Activated CD4-positive, CD25-positive, alpha-beta regulatory T cell treated with anti-CD3 and anti-CD28 coated beads, Interleukin-2, amount 50 U/mL, for 16 hours (primary cell): ENCODE data around the gene SLC6A18.
"Not testable (repeated sequence)": the region's sequence is repeated elsewhere in the genome, so short reads cannot be mapped to it uniquely, and the experiment has no call there.

Source experiments
- DNase-seq: peaks from one replicate; pipeline ENCODE4 v3.0.0-alpha.2; 2020; ENCODE audit warnings: low read depth, low spot score

The SLC6A18 gene

GRCh38 chr5:1215320-1216096 lies 9.7 kb upstream of the SLC6A18 start:
- no peak for DNase-seq

DNA sequence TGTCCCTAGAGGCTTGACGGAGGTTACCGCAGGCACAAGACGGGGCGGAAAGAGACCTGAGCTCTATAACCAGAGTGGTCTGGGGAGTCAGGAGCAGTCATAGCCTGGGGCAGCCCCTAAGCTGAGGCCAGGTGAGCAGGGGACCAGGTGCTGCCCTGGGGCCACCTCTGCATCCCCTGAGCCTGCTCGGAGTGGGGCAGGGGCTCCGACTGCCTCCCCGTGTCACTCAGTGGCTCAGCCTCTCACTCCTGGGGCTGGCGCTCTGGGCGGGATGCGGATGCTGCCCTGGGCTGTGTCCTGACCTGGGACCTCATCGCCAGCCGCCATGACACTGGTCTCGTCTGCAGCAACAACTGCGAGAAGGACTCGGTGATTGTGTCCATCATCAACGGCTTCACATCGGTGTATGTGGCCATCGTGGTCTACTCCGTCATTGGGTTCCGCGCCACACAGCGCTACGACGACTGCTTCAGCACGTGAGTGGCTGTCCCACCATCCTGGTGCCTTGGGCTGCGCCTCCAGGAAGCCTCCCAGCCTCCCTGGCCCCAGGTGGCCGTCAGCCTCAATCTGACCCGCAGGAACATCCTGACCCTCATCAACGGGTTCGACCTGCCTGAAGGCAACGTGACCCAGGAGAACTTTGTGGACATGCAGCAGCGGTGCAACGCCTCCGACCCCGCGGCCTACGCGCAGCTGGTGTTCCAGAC lies 8.8 kb upstream of the SLC6A18 start:
- no peak for DNase-seq

- DNase-seq, result no peak
Measured at GRCh38 chr5:1216918-1217295, 8.3 kb upstream of the SLC6A18 start.

GRCh38 chr5:1217596-1218206 lies 7.5 kb upstream of the SLC6A18 start:
- no peak for DNase-seq

DNA sequence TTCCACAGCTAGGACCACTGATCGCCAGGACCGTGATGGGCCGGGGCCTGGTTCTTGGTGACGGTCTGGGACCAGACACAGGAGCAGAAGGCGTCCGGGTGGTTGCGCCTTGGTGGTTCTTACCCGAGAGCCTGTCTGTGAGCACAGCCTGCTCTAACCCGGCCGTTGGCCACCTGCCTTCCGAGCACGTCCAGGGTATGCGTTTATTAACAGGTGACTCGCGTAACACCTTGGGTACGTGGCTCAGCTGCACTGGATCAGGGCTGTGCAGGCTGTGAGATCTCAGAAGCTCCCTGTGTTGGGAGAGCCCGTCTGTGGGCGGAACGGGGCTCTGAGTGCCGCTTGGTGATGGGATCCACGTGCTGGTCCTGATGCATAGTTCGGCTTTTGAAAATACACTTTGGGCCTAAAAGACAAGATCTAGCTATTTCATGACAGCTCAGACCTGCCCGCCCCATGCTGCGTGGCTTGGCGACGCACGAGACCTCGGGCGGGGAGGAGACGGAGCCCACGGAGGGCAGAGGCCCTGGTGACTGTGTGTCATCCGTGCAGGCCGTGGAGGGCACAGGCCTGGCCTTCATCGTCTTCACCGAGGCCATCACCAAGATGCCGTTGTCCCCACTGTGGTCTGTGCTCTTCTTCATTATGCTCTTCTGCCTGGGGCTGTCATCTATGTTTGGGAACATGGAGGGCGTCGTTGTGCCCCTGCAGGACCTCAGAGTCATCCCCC lies 6.7 kb upstream of the SLC6A18 start:
- DNase-seq, result no peak

- DNase-seq, result no peak
Measured at GRCh38 chr5:1219098-1219767, 5.9 kb upstream of the SLC6A18 start.

- DNase-seq, result no peak
Measured at GRCh38 chr5:1219768-1220100, 5.4 kb upstream of the SLC6A18 start.

DNA sequence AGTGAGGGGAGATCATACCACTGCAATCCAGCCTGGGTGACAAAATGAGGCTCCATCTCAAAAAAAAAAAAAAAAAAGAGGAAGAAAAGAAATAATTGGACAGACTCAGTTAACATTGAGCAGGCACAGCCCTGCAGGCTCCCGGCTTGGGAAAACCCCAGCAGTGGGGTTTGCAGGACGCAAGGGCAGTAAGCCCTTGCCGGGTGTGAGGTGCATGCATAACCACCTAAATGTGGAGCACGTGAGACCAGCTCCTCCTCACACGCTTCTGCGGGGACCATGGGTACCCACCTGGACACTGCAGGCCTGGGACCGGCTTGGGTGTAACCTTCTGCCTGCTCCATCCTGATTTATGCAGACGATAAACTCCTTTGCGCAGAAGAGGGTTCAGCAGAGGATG lies 4.8 kb upstream of the SLC6A18 start:
- DNase-seq, result no peak

DNA sequence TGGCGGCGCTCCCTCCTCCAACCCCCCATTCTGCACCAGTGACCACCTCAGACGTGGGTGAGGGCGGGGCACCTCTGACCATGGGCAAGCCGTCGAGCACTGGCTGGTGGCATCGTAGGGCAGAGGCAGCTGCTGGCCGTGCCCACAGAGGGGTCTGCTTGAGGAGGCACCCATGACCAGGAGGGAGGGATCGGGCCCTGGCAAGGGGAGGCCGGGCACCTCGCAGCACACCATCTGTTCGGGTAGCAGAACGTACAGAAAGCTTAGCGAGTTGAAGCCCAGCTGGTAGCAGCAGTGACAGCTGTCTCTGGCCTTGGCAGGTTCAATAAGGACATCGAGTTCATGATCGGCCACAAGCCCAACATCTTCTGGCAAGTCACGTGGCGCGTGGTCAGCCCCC lies 4.3 kb upstream of the SLC6A18 start:
- DNase-seq, result no peak

GRCh38 chr5:1221721-1222120 lies 3.5 kb upstream of the SLC6A18 start:
- no peak for DNase-seq

DNA sequence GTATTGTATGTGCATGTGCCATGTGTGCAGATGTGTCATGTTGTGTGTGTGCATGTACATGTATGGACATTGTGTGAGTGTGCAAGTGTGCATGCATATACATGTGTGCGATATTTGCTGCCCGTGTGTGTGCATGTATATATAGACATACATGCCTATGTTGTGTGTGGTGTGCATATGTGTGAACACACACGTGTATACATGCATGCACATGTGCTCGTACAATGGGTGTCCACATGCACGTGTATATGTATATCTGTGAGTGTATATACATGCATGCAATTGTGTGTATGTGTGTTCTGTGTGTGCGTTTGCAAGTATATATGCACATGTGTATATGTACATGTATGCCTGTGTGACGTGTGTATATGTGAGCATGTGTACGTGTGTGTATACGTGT lies 3.0 kb upstream of the SLC6A18 start:
- no peak for DNase-seq

DNA sequence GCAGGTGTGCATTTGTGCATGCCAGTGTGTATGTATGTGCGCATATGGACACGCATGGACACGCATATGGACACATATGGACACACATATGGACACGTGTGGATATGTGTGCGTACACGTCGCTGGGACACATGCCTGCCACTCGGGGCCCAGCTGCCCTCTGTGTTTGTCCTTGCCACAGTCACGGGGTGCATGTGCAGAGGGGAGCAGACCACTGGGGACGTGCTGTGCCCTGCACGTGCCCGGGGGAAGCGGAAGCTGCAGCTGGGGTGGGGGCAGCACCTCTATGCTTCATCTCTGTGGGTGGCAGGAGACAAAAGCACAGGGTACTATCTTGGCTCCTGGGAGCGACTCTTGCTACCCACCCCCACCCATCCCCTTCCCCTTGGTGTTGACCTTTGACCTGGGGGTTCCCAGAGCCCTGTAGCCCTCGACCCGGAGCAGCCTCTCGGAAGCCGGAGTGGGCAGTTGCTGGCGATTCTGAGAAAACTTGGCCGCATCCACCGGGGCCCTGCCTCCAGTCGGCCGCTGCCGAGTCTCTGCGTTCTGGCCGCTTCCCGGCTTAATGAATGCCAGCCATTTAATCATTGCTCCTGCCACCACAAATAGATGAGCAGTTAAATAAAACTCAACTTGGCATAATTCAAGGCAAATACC lies 2.4 kb upstream of the SLC6A18 start:
- no peak for DNase-seq

DNA sequence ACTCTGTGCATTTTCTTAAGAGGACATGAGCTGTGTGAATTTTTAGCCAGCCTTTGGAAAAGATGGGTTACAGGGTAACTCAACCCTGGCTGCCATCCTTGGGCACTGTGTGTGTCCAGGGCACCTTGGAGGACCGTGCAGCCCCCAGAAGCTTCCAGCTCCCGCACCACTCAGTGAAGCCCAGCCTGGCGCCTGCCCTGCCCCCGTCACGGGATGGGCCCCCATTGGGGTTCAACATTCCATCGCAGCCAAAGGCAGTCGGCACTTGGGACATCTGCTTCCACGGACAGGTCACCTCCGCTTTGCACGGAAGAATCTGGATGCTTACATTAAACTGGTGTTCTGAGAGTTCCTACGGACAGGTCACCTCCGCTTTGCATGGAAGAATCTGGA lies 1.9 kb upstream of the SLC6A18 start:
- DNase-seq, result no peak

DNA sequence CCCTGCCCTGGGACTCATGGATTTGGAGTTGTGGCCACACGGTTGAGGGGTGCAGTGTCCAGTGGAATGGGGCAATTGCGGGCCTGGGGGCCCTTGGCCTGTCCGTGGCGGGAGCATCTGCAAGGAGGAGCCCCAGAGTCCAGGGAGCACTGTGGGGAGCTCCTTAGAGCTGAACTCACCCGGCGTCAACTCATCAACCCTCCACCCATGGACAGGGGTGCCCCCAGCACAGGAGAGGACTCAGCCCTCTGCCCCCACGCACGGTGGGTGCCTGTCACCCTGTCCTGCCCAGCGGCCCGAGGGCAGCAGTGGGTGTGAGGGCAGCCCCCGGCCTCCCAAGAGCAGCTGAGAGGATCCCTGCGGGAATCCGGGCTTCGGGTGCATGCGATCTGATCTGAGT lies 550 bp upstream of the SLC6A18 start:
- DNase-seq, result no peak

- no peak for DNase-seq
Measured at GRCh38 chr5:1226231-1226630, 1.1 kb downstream of the SLC6A18 start.

- no peak for DNase-seq
Measured at GRCh38 chr5:1226839-1227581, 1.8 kb downstream of the SLC6A18 start.

DNA sequence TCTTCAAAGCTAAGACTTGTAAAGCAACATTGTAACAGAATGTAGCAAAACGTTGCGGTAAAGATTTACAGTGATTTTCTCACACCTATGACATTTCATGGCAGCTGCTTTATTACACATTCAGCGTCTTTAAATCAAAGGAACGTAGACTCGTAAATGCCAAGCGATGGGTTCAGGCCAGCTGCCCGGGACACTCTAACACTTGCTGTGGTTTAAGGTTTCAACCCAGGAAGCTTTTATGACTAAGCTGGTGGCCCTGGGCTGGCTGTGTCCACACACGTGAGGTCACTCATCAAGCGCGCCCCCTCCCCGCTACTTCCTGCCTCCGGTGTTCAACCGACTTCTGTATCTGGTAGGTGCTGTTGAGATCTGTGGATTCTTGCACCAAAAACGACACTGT lies 2.5 kb downstream of the SLC6A18 start:
- DNase-seq, result no peak

DNA sequence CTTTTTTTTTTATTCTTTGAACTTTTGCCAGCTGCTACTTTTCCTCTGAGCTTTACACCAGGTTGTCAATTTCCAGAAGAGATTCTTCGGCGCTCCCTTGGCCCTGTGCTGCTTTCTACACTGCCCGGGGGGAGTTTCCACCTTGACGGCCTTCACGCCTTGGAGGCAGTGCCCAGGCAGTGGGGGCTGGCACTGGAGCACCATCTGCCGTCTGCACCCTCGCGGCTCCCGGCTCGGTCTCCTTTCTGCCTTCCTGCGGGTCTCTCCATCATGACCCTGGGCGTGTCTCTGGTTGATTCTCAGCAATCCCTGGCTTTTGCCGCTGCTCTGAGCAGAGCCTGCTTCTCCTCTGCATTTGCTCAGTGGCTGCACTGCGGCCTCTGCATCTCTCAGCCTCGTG lies 2.9 kb downstream of the SLC6A18 start:
- DNase-seq, result no peak

DNA sequence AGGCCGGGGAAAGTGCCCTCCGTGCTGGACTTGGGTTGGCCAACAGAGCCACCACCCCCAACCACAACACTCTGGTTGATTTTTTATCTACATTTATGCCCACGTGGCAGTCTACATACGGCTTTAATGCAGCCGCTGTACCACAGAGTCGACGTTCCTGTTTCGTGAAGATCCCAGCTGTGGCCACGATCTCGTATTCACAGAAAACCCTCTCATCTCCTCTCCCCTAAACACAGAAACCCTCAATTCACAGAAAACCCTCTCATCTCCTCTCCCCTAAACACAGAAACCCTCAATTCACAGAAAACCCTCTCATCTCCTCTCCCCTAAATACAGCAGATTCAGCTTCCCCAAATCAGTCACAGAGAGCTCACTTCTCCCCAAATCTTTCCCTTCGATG lies 3.8 kb downstream of the SLC6A18 start:
- not testable (repeated sequence) for DNase-seq

GRCh38 chr5:1229822-1230221 lies 4.6 kb downstream of the SLC6A18 start:
- DNase-seq, result no peak

GRCh38 chr5:1230551-1230950 lies 5.4 kb downstream of the SLC6A18 start:
- no peak for DNase-seq
